H9 (cell line): ENCODE data around the gene EXOC2. TPM values are rescaled to one million over a fixed set of nuclear protein-coding genes. Genes with fewer than 3 reads are reported as not detected.

Experiments
- DNase-seq: peaks from one replicate; pipeline ENCODE4 v3.0.0-alpha.2; 2017
- H2AFZ ChIP-seq: one replicate; pipeline ENCODE4 v1.6.1; 2013; ENCODE audit warnings: mild to moderate bottlenecking, low read length, control low read depth, moderate library complexity
- H2AK5ac ChIP-seq: 2 replicates; pipeline ENCODE4 v1.6.1; 2013; ENCODE audit warnings: low read length, control low read depth, mixed read lengths; ENCODE audit not compliant: insufficient read length
- H2BK120ac ChIP-seq: one replicate; pipeline ENCODE4 v1.6.1; 2013; ENCODE audit warnings: low read depth, mild to moderate bottlenecking, low read length, control low read depth, inconsistent platforms; ENCODE audit not compliant: poor library complexity, severe bottlenecking
- H2BK12ac ChIP-seq: 2 replicates; pipeline ENCODE4 v1.6.1; 2013; ENCODE audit warnings: low read length, control low read depth, mixed read lengths, low read depth; ENCODE audit not compliant: insufficient read length
- H2BK15ac ChIP-seq: 2 replicates; pipeline ENCODE4 v1.6.1; 2013; ENCODE audit warnings: low read depth, low read length, control low read depth
- H2BK20ac ChIP-seq: one replicate; pipeline ENCODE4 v1.6.1; 2013; ENCODE audit warnings: low read depth, mild to moderate bottlenecking, low read length, control low read depth, inconsistent platforms; ENCODE audit not compliant: poor library complexity, severe bottlenecking
- H2BK5ac ChIP-seq: 2 replicates; pipeline ENCODE4 v1.6.1; 2013; ENCODE audit warnings: low read length, control low read depth, mixed read lengths; ENCODE audit not compliant: insufficient read length
- H3K14ac ChIP-seq: 2 replicates; pipeline ENCODE4 v1.6.1; 2013; ENCODE audit warnings: low read length, control low read depth; ENCODE audit not compliant: insufficient read depth
- H3K18ac ChIP-seq: 2 replicates; pipeline ENCODE4 v1.6.1; 2013; ENCODE audit warnings: low read depth, mild to moderate bottlenecking, mixed read lengths, low read length, control low read depth; ENCODE audit not compliant: insufficient read length
- H3K23ac ChIP-seq: 2 replicates; pipeline ENCODE4 v1.6.1; 2013; ENCODE audit warnings: low read length, control low read depth, mixed read lengths, low read depth; ENCODE audit not compliant: insufficient read length
- H3K23me2 ChIP-seq: 2 replicates; pipeline ENCODE4 v1.6.1; 2013; ENCODE audit warnings: low read depth, mild to moderate bottlenecking, mixed read lengths, low read length, control low read depth; ENCODE audit not compliant: insufficient read length, poor library complexity, severe bottlenecking
- H3K27ac ChIP-seq: 2 replicates; pipeline ENCODE4 v1.5.1; 2013; ENCODE audit warnings: low read length, control low read depth, mixed read lengths, low read depth; ENCODE audit not compliant: insufficient read length
- H3K27me3 ChIP-seq: 2 replicates; pipeline ENCODE4 v1.6.1; 2013; ENCODE audit warnings: low read length, control low read depth, inconsistent platforms; ENCODE audit not compliant: insufficient read depth
- H3K4ac ChIP-seq: 2 replicates; pipeline ENCODE4 v1.6.1; 2013; ENCODE audit warnings: low read depth, mild to moderate bottlenecking, control low read depth, inconsistent platforms, low read length, moderate library complexity
- H3K4me1 ChIP-seq: 2 replicates; pipeline ENCODE4 v1.6.1; 2013; ENCODE audit warnings: low read length, control low read depth, inconsistent platforms; ENCODE audit not compliant: insufficient read depth
- H3K4me2 ChIP-seq: 2 replicates; pipeline ENCODE4 v1.6.1; 2013; ENCODE audit warnings: low read length, control low read depth, mixed read lengths; ENCODE audit not compliant: insufficient read length, insufficient read depth
- H3K56ac ChIP-seq: 2 replicates; pipeline ENCODE4 v1.6.1; 2013; ENCODE audit warnings: low read depth, mild to moderate bottlenecking, mixed read lengths, low read length, control low read depth; ENCODE audit not compliant: insufficient read length
- H3K79me1 ChIP-seq: 2 replicates; pipeline ENCODE4 v1.6.1; 2013; ENCODE audit warnings: low read depth, mild to moderate bottlenecking, moderate library complexity, low read length, control low read depth, inconsistent platforms; ENCODE audit not compliant: insufficient read depth, poor library complexity, severe bottlenecking
- H3K79me2 ChIP-seq: 2 replicates; pipeline ENCODE4 v1.6.1; 2013; ENCODE audit warnings: low read length, control low read depth, inconsistent platforms; ENCODE audit not compliant: insufficient read depth
- H3K9ac ChIP-seq: 2 replicates; pipeline ENCODE4 v1.6.1; 2013; ENCODE audit warnings: low read length, control low read depth, mixed read lengths; ENCODE audit not compliant: insufficient read length; ENCODE audit errors: extremely low read depth
- H3K9me3 ChIP-seq: one replicate; pipeline ENCODE4 v1.6.1; 2013; ENCODE audit warnings: low read depth, low read length, inconsistent platforms; ENCODE audit not compliant: control insufficient read depth
- H3T11ph ChIP-seq: one replicate; pipeline ENCODE4 v1.6.1; 2013; ENCODE audit warnings: mild to moderate bottlenecking, low read length, control low read depth, inconsistent platforms
- H4K20me1 ChIP-seq: one replicate; pipeline ENCODE4 v1.6.1; 2013; ENCODE audit not compliant: control insufficient read depth, insufficient read length, insufficient read depth
- H4K5ac ChIP-seq: 2 replicates; pipeline ENCODE4 v1.6.1; 2013; ENCODE audit warnings: low read depth, mild to moderate bottlenecking, mixed read lengths, low read length, control low read depth; ENCODE audit not compliant: insufficient read length
- H4K8ac ChIP-seq: replicated peaks from 2 replicates; pipeline ENCODE4 v1.6.1; 2013; ENCODE audit warnings: low read length, control low read depth, mixed read lengths, low read depth; ENCODE audit not compliant: insufficient read length
- H4K91ac ChIP-seq: 2 replicates; pipeline ENCODE4 v1.6.1; 2013; ENCODE audit warnings: low read depth, mild to moderate bottlenecking, moderate library complexity, mixed read lengths, low read length, control low read depth; ENCODE audit not compliant: insufficient read length
- H3K27ac Mint-ChIP-seq, 3 experiments: 2 replicates in 2 of 3; 3 replicates in 1 of 3; pipeline ENCODE4 v1.8.0; 2020 to 2021; ENCODE audit warnings: mixed read lengths in 3 of 3, mild to moderate bottlenecking in 1 of 3, moderate library complexity in 1 of 3
- H3K27me3 Mint-ChIP-seq: 2 replicates; pipeline ENCODE4 v1.8.0; 2021; ENCODE audit warnings: low read depth, mild to moderate bottlenecking, moderate library complexity, mixed read lengths
- H3K36me3 Mint-ChIP-seq, 3 experiments: 2 replicates in 2 of 3; 3 replicates in 1 of 3; pipeline ENCODE4 v1.8.0; 2020 to 2021; ENCODE audit warnings: low read depth in 3 of 3, mixed read lengths in 3 of 3; ENCODE audit not compliant: insufficient read depth in 1 of 3
- H3K4me1 Mint-ChIP-seq, 2 experiments: 2 replicates each; pipeline ENCODE4 v1.8.0; 2020; ENCODE audit warnings: mixed read lengths in 2 of 2
- H3K4me3 Mint-ChIP-seq, 2 experiments: 2 replicates in 1 of 2; 3 replicates in 1 of 2; pipeline ENCODE4 v1.8.0; 2020 to 2021; ENCODE audit warnings: mild to moderate bottlenecking in 2 of 2, mixed read lengths in 2 of 2, moderate library complexity in 1 of 2
- H3K9me3 Mint-ChIP-seq, 2 experiments: 2 replicates in 1 of 2; 3 replicates in 1 of 2; pipeline ENCODE4 v1.8.0; 2020; ENCODE audit warnings: mild to moderate bottlenecking in 2 of 2, mixed read lengths in 2 of 2, moderate library complexity in 1 of 2
- CTCF ChIP-seq: fragments of 200-600 bp; sonication (generic); conservative IDR thresholded peaks from 3 replicates; pipeline ENCODE4 v1.8.0; 2021; ENCODE audit warnings: antibody characterized with exemption, mild to moderate bottlenecking
- WGBS: extraction: QIAGEN DNeasy Blood & Tissue Kit; methylation state at CpG from one replicate; pipeline ENCODE4 v1.1.7; 2013; ENCODE audit warnings: missing lambda C conversion rate, low lambda C conversion rate, mixed read lengths; ENCODE audit not compliant: insufficient read length; ENCODE audit errors: extremely low coverage; 5-methylcytosine and 5-hydroxymethylcytosine counted together
- total RNA-seq: library from RNA; stranded (reverse); gene quantifications from 2 replicates; pipeline ENCODE4 v1.2.1, GENCODE V29; 2021

EXOC2 gene
- total RNA-seq, 1 experiment from 2014 or later = 29.9 TPM

GRCh38 chr6:436308-437036, 256.5 kb downstream of the EXOC2 start:
- Histone ChIP-seq H3K4me1 (no peaks in the 10 kb centered on the region), H3K79me2 (no peaks in the 10 kb centered on the region), H3K23ac (no peak overlapping the region), H3T11ph (no peak overlapping the region), H2BK5ac (no peak overlapping the region), H3K27me3 (no peaks in the 10 kb centered on the region), H2BK15ac (no peak overlapping the region; the same call in 1 of the 2 replicates), H4K5ac (no peak overlapping the region), H3K9ac (no peak overlapping the region), H3K79me1 (no peaks in the 10 kb centered on the region), H4K8ac (no peak overlapping the region), H4K20me1 (no peaks in the 10 kb centered on the region), H3K18ac (no peak overlapping the region), H3K56ac (no peak overlapping the region), H3K23me2 (no peaks in the 10 kb centered on the region), H2BK12ac (no peak overlapping the region), H3K14ac (no peak overlapping the region; the same call in 1 of the 2 replicates), H3K4ac (no peak overlapping the region), H2AK5ac (no peak overlapping the region), H3K9me3 (no peaks in the 10 kb centered on the region), H2BK20ac (no peak overlapping the region), H2BK120ac (no peak overlapping the region), H3K27ac (no peak overlapping the region), H2AFZ (no peak overlapping the region), H3K4me2 (no peak overlapping the region), H4K91ac (no peak overlapping the region)
- Mint-ChIP-seq H3K27ac (no peak overlapping the region), H3K27me3 (peaks cover 8% of the 10 kb centered on the region), H3K9me3 (no peaks in the 10 kb centered on the region; a peak in 2 of 5 replicates), H3K36me3 (peaks cover 0 to 2% (median 0%) of the 10 kb centered on the region in 3 experiments; a peak in 1 of 7 replicates), H3K4me1 (no peaks in the 10 kb centered on the region; a peak in 1 of 4 replicates), H3K4me3 (no peak overlapping the region)
- no peak for TF ChIP-seq CTCF
- DNase-seq = no peak
- no CpG with 5 or more reads among the region's 25 CpGs for WGBS
